Right lobe of liver (tissue), 6 donors: ENCODE data around the gene EIF4E1B. TPM values are rescaled to one million over a fixed set of nuclear protein-coding genes. Genes with fewer than 3 reads are reported as not detected.

Source experiments
- ATAC-seq, 4 donors: fragments of 200-7000 bp; cut with Tn5 transposase; one replicate each; pipeline ENCODE4 v1.9.1; 2020; ENCODE audit warnings: mild to moderate bottlenecking in 4 of 4, moderate library complexity in 4 of 4
- DNase-seq, 3 donors: peaks; one replicate each; pipeline ENCODE4 v3.0.0-alpha.2; 2020
- H3K27ac ChIP-seq, 3 donors: fragments of 200-600 bp; one replicate each; pipeline ENCODE4 v1.8.0; 2022
- H3K27me3 ChIP-seq, 2 donors: fragments of 200-600 bp; one replicate each; pipeline ENCODE4 v1.8.0; 2022
- H3K36me3 ChIP-seq, 4 donors: fragments of 200-600 bp; sonication (generic) in 1 of 4; one replicate each; pipeline versions ENCODE4 v1.5.1 to v1.8.0; 2017 to 2022; ENCODE audit warnings: control low read depth in 1 of 4
- H3K4me1 ChIP-seq, 4 donors: fragments of 200-600 bp; sonication (generic) in 1 of 4; one replicate each; pipeline versions ENCODE4 v1.5.1 to v1.8.0; 2017 to 2022; ENCODE audit warnings: control low read depth in 1 of 4
- H3K4me3 ChIP-seq, 3 donors: fragments of 200-600 bp; one replicate each; pipeline ENCODE4 v1.8.0; 2022
- H3K9me3 ChIP-seq, 4 donors: fragments of 200-600 bp; sonication (generic) in 1 of 4; one replicate each; pipeline versions ENCODE4 v1.5.1 to v1.8.0; 2017 to 2022; ENCODE audit warnings: control low read depth in 1 of 4
- CTCF ChIP-seq, 4 donors: fragments of 200-600 bp in 3 of 4; fragments of 450-650 bp in 1 of 4; IDR thresholded peaks; one replicate each; pipeline versions ENCODE4 v1.5.1 to v1.8.0; 2016 to 2022; ENCODE audit warnings: antibody characterized with exemption in 4 of 4, mild to moderate bottlenecking in 2 of 4
- POLR2A ChIP-seq: fragments of 450-650 bp; IDR thresholded peaks from one replicate; pipeline ENCODE4 v1.6.1; 2017; ENCODE audit warnings: antibody characterized with exemption, mild to moderate bottlenecking
- WGBS: methylation state at CpG from one replicate; pipeline ENCODE4 v1.1.6; 2018; ENCODE audit warnings: low coverage, low lambda C conversion rate; ENCODE audit not compliant: insufficient coverage; ENCODE audit errors: missing lambda C conversion rate; 5-methylcytosine and 5-hydroxymethylcytosine counted together
- intact Hi-C, 2 donors: fragments of 100-400 bp; cut with DNase I; formaldehyde crosslinking; loops; one replicate each; pipeline versions ENCODE4 v1.11.2 to v1.14.1; 2022
- total RNA-seq, 6 experiments: library from RNA; depleted of rRNA in 2 of 6; stranded (reverse); fragments of >200 nt in 2 of 6; fragmentation: NEBNext Ultra II Directional in 3 of 6; extraction: Animal tissue kit (Norgen Biotek cat#: 25700) in 3 of 6; gene quantifications; one replicate each; pipeline versions ENCODE4 v1.1.0 to v1.2.4, GENCODE V29; 2016 to 2023
- donor health status: DM: no; HTN: yes; CAD: no.
- donor health status: DM: no; HTN: no; CAD: no.
- donor health status: DM: no; HTN: no; CAD: no.
- donor health status: DM: no; HTN: yes; CAD: no.
- donor health status: DM: no; HTN: yes; CAD: no.

EIF4E1B gene
- total RNA-seq, 6 experiments from 2014 or later = not detected

GRCh38 chr5:176678584-176678983 is 48.1 kb downstream of the EIF4E1B start:
- Histone ChIP-seq H3K4me3 (no peak overlapping the region), H3K36me3 (no peaks in the 10 kb centered on the region), H3K27me3 (no peaks in the 10 kb centered on the region), H3K4me1 (no peaks in the 10 kb centered on the region), H3K9me3 (no peaks in the 10 kb centered on the region), H3K27ac (no peak overlapping the region)
- intact Hi-C loops = no loop called here
- 100% methylated on average over 1 of the region's 5 CpGs for WGBS
- ATAC-seq (no peak), DNase-seq (no peak)
- TF ChIP-seq POLR2A (no peak), CTCF (IDR thresholded peaks at IDR 0.05) (no peak)

GRCh38 chr5:176679365-176680225 is 49.1 kb downstream of the EIF4E1B start:
- H3K27ac ChIP-seq = no peak overlapping the region
- no peaks in the 10 kb centered on the region for H3K36me3 ChIP-seq
- DNase-seq = no peak
- ATAC-seq = no peak
- no peak overlapping the region for H3K4me3 ChIP-seq
- no peaks in the 10 kb centered on the region for H3K9me3 ChIP-seq
- intact Hi-C loops = no loop called here
- no peak for TF ChIP-seq POLR2A
- TF ChIP-seq CTCF (IDR thresholded peaks at IDR 0.05) = no peak
- 15% methylated on average over 4 of the region's 31 CpGs for WGBS
- H3K27me3 ChIP-seq = no peaks in the 10 kb centered on the region
- no peaks in the 10 kb centered on the region for H3K4me1 ChIP-seq

- intact Hi-C loops = no loop called here
- 12% methylated on average over 22 of the region's 33 CpGs for WGBS
- TF ChIP-seq CTCF (IDR thresholded peaks at IDR 0.05) = no peak
- DNase-seq = no peak
- H3K4me3 ChIP-seq = no peak overlapping the region
- H3K4me1 ChIP-seq = no peaks in the 10 kb centered on the region
- H3K27ac ChIP-seq = no peak overlapping the region
- no peaks in the 10 kb centered on the region for H3K9me3 ChIP-seq
- ATAC-seq = no peak
- no peaks in the 10 kb centered on the region for H3K36me3 ChIP-seq
- no peaks in the 10 kb centered on the region for H3K27me3 ChIP-seq
These were observed 49.7 kb downstream of the EIF4E1B start for GRCh38 chr5:176680226-176680563.

- WGBS = 32% methylated on average over 4 of the region's 6 CpGs
- no peaks in the 10 kb centered on the region for H3K36me3 ChIP-seq
- H3K4me1 ChIP-seq = no peaks in the 10 kb centered on the region
- no peak overlapping the region for H3K27ac ChIP-seq
- DNase-seq = no peak
- H3K9me3 ChIP-seq = no peaks in the 10 kb centered on the region
- H3K4me3 ChIP-seq = no peak overlapping the region
- H3K27me3 ChIP-seq = no peaks in the 10 kb centered on the region
- intact Hi-C loops = no loop called here
- ATAC-seq = no peak
- TF ChIP-seq CTCF (IDR thresholded peaks at IDR 0.05) (no peak), POLR2A (no peak)
These were observed 51.6 kb downstream of the EIF4E1B start for GRCh38 chr5:176682016-176682531.
